Body of pancreas (tissue), 4 donors: ENCODE measurements around the gene GYPC. TPM values are rescaled to one million over a fixed set of nuclear protein-coding genes. Genes with fewer than 3 reads are reported as not detected.

Source experiments
- ATAC-seq: fragments of 150-250 bp; one replicate; pipeline ENCODE4 v1.9.1; 2016
- DNase-seq, 4 donors: peaks; one replicate each; pipeline ENCODE4 v3.0.0-alpha.2; 2019
- H3K27ac ChIP-seq, 4 donors: fragments of 200-600 bp; sonication (generic); 1 replicate in 3 of 4; 2 replicates in 1 of 4; pipeline versions ENCODE4 v1.5.1 to v1.6.1; 2016 to 2019; ENCODE audit warnings: mild to moderate bottlenecking in 1 of 4, mixed read lengths in 1 of 4, moderate library complexity in 1 of 4
- H3K27me3 ChIP-seq, 2 donors: fragments of 200-600 bp; sonication (generic); one replicate each; pipeline ENCODE4 v1.6.0; 2016; ENCODE audit warnings: mild to moderate bottlenecking in 1 of 2
- H3K36me3 ChIP-seq, 2 donors: fragments of 200-600 bp; sonication (generic); replicated peaks in 1 of 2; 2 replicates each; pipeline ENCODE4 v1.5.1; 2016; ENCODE audit warnings: low read depth in 2 of 2; ENCODE audit not compliant: insufficient read depth in 1 of 2
- H3K4me1 ChIP-seq: fragments of 200-600 bp; sonication (generic); one replicate; pipeline ENCODE4 v1.6.0; 2016
- H3K4me3 ChIP-seq, 2 donors: fragments of 200-600 bp; sonication (generic); 1 replicate in 1 of 2; 2 replicates in 1 of 2; pipeline ENCODE4 v1.5.1; 2016 to 2019
- H3K9me3 ChIP-seq, 3 donors: fragments of 200-600 bp; sonication (generic); 1 replicate in 2 of 3; 2 replicates in 1 of 3; pipeline ENCODE4 v1.5.1; 2016
- CTCF ChIP-seq, 7 experiments: fragments of 450-650 bp in 4 of 7; fragments of 200-600 bp in 3 of 7; sonication (generic) in 3 of 7; IDR thresholded peaks; one replicate each; pipeline ENCODE4 v1.5.1; 2016 to 2019; ENCODE audit warnings: antibody characterized with exemption in 7 of 7
- POLR2A ChIP-seq, 3 donors: fragments of 450-650 bp; IDR thresholded peaks; one replicate each; pipeline ENCODE4 v1.6.1; 2016; ENCODE audit warnings: antibody characterized with exemption in 3 of 3, mild to moderate bottlenecking in 2 of 3
- WGBS, 2 donors: methylation state at CpG; one replicate each; pipeline ENCODE4 v1.1.5; 2017; 5-methylcytosine and 5-hydroxymethylcytosine counted together
- intact Hi-C: fragments of 100-400 bp; cut with DNase I; formaldehyde crosslinking; loops from one replicate; pipeline ENCODE4 v1.15.1; 2023
- total RNA-seq, 2 donors: library from RNA; depleted of rRNA; stranded (reverse); fragments of >200 nt; gene quantifications; one replicate each; pipeline ENCODE4 v1.1.0, GENCODE V29; 2016

GYPC gene
- total RNA-seq, 2 donors from 2014 or later, result 26.4 to 28.8 TPM

GRCh38 chr2:126664234-126664633 is 8.3 kb downstream of the GYPC start:
- intact Hi-C loops, result no loop called here
- no peak for DNase-seq
- no peaks in the 10 kb centered on the region for H3K36me3 ChIP-seq
- H3K27ac ChIP-seq, result peak overlapping the region in 1 of 4 donors; percentile 2
- no peaks in the 10 kb centered on the region for H3K9me3 ChIP-seq
- H3K27me3 ChIP-seq, result no peaks in the 10 kb centered on the region
- no peak for ATAC-seq
- 56 to 57% methylated on average over 3 of the region's 3 CpGs for WGBS, 2 donors
- peaks cover 51% of the 10 kb centered on the region for H3K4me1 ChIP-seq
- no peak overlapping the region for H3K4me3 ChIP-seq
- TF ChIP-seq POLR2A (IDR thresholded peaks at IDR 0.05), result no peak
- no peak for TF ChIP-seq CTCF (IDR thresholded peaks at IDR 0.05)

DNA sequence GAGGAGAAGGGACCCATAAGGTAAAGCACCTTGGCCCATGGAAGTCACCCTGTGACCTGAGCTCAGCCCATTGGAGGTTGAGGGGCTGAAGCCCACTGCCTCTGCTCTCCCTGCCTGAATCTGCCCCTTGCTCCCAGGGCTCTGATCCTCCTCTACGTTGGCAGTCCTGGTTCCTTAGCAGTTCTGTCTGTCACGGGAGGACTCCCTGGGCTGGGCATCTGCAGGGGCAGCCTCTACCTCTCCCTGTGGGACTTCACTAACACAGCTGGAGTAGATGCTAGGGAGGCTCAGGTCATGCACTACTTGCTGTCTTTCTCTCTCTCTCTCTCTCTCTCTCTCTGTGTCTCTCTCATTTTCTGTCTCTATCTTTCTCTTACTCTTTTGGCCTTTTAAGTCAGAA is 8.7 kb downstream of the GYPC start:
- ATAC-seq (no peak), DNase-seq (no peak)
- Histone ChIP-seq H3K36me3 (no peaks in the 10 kb centered on the region), H3K27ac (peak overlapping the region in 1 of 4 donors; percentile 2), H3K27me3 (no peaks in the 10 kb centered on the region), H3K4me1 (peaks cover 52% of the 10 kb centered on the region), H3K9me3 (no peaks in the 10 kb centered on the region), H3K4me3 (no peak overlapping the region)
- WGBS, 2 donors, result 55 to 63% methylated on average over 2 of the region's 2 CpGs
- TF ChIP-seq CTCF (IDR thresholded peaks at IDR 0.05) (no peak), POLR2A (IDR thresholded peaks at IDR 0.05) (no peak)
- intact Hi-C loops, result no loop called here

DNA sequence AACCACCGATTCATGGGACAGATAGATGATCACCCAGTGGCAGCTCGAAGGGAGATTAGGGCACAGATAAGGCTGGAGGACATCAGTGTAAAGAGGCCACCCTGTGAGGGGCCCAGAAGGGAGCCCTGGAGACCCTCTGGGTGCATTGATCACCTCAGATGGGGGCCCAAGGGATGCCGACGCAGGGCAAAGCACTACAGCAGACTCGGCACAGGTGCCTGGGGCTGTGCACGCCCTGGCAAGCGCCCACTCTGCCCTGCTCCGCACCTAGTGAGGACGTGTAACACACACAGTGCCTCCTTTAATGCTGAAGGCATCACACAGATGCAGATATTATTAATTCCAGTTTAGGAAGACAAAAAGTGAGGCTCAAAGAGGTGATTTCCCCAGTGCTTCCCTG is 9.5 kb downstream of the GYPC start:
- Histone ChIP-seq H3K4me3 (no peak overlapping the region), H3K9me3 (no peaks in the 10 kb centered on the region), H3K36me3 (no peaks in the 10 kb centered on the region), H3K27me3 (no peaks in the 10 kb centered on the region), H3K4me1 (peaks cover 53% of the 10 kb centered on the region), H3K27ac (peak overlapping the region; percentile 4 to 71 (median 55))
- intact Hi-C loops, result no loop called here
- ATAC-seq (no peak), DNase-seq (peak in 1 of 4 donors; percentile 1)
- 42 to 58% methylated on average over 2 to 9 of the region's 9 CpGs for WGBS, 2 donors
- TF ChIP-seq POLR2A (IDR thresholded peaks at IDR 0.05), result no peak
- no peak for TF ChIP-seq CTCF (IDR thresholded peaks at IDR 0.05)

DNA sequence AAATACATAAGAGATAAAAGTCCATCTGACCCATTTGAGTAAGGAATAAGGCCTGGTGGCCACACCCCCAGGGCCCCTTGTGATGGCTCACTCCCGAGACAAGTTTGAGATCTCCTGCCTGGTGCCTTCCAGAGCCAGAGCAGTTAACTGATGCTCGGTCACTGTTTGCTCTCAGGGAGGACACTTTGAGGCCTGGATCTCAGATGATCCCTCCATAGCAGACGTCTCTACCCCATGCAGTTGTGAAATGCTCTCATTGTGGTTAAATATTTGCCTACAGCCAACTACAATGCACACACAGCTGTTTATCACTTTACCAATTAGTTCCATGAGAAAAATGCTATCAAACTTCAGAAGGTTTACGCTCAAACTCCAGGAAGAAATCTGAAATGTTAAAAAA is 12.3 kb downstream of the GYPC start:
- WGBS, 2 donors, result 32% methylated on average over 4 of the region's 4 CpGs
- intact Hi-C loops, result no loop called here
- Histone ChIP-seq H3K4me3 (no peak overlapping the region), H3K27ac (no peak overlapping the region), H3K4me1 (peaks cover 47% of the 10 kb centered on the region), H3K36me3 (no peaks in the 10 kb centered on the region), H3K9me3 (no peaks in the 10 kb centered on the region), H3K27me3 (no peaks in the 10 kb centered on the region)
- TF ChIP-seq POLR2A (IDR thresholded peaks at IDR 0.05) (no peak), CTCF (IDR thresholded peaks at IDR 0.05) (no peak)
- DNase-seq (no peak), ATAC-seq (no peak)

DNA sequence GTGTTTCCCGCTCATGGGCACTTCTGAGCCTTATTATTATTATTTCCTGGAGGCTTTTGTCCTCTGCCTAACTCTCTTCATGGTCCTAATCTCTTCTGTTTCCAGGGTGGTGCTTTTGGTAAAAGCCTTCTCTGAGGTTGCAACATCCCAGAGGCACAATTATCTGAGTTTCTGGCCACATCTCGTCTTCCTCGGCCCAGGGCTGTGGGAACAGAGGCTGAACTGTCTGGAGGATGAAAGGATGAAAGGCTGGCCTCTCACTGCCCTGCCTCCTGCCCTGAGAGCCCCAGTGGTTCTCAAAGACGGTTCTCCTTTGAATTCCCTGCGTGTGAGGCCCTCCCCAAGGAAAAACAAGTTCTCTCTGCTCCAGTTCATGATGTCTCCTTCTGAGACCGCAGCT is 13.8 kb downstream of the GYPC start:
- no peak for DNase-seq
- ATAC-seq, result peak; percentile 31
- peak overlapping the region in 2 of 4 donors; percentile 7 to 45 for H3K27ac ChIP-seq
- 56 to 79% methylated on average over 4 to 6 of the region's 6 CpGs for WGBS, 2 donors
- H3K4me1 ChIP-seq, result peaks cover 43% of the 10 kb centered on the region
- H3K27me3 ChIP-seq, result no peaks in the 10 kb centered on the region
- TF ChIP-seq POLR2A (IDR thresholded peaks at IDR 0.05) (no peak), CTCF (IDR thresholded peaks at IDR 0.05) (no peak)
- H3K9me3 ChIP-seq, result no peaks in the 10 kb centered on the region
- intact Hi-C loops, result no loop called here
- H3K36me3 ChIP-seq, result no peaks in the 10 kb centered on the region
- no peak overlapping the region for H3K4me3 ChIP-seq
